ENCODE measurements around the gene TUBB4B.

TUBB4B gene

GRCh38 chr9:137247135-137247915 lies 6.2 kb downstream of the TUBB4B start:
- TF ChIP-seq Cebpa-rat (IDR thresholded peaks at IDR 0.05), result no peak
- Histone ChIP-seq H3K9me3 (replicated peaks in 1 of 11) (no peaks in the 10 kb centered on the region), H3K9ac (peak overlapping the region in 3 of 11 experiments; percentile 5 to 35 (median 23); a peak in 3 of 22 replicates), H3K4me1 (peaks cover 27 to 72% (median 54%) of the 10 kb centered on the region in 10 experiments), H3K27ac (no peak overlapping the region), H4K20me1 (peaks cover 21 to 48% (median 38%) of the 10 kb centered on the region in 11 experiments), H3K4me2 (peak overlapping the region in 2 of 11 experiments; percentile 36 to 97; a peak in 5 of 22 replicates), H3K36me3 (peaks cover 17 to 22% (median 19%) of the 10 kb centered on the region in 11 experiments), H3K27me3 (no peaks in the 10 kb centered on the region), H3K4me3 (no peak overlapping the region)

GRCh38 chr9:137247916-137248175 lies 6.8 kb downstream of the TUBB4B start:
- Histone ChIP-seq H3K9ac (peak overlapping the region in 2 of 11 experiments; percentile 23 to 35; a peak in 3 of 22 replicates), H3K27me3 (no peaks in the 10 kb centered on the region), H4K20me1 (peaks cover 16 to 42% (median 33%) of the 10 kb centered on the region in 11 experiments), H3K4me3 (no peak overlapping the region), H3K36me3 (peaks cover 11 to 17% (median 14%) of the 10 kb centered on the region in 11 experiments), H3K4me1 (peaks cover 23 to 71% (median 53%) of the 10 kb centered on the region in 10 experiments), H3K9me3 (replicated peaks in 1 of 11) (no peaks in the 10 kb centered on the region), H3K27ac (no peak overlapping the region), H3K4me2 (peak overlapping the region in 2 of 11 experiments; percentile 10 to 36; a peak in 4 of 22 replicates)
- TF ChIP-seq Cebpa-rat (IDR thresholded peaks at IDR 0.05), result no peak

GRCh38 chr9:137250329-137251193 lies 9.5 kb downstream of the TUBB4B start:
- Histone ChIP-seq H3K4me1 (peaks cover 15 to 64% (median 45%) of the 10 kb centered on the region in 10 experiments), H3K27me3 (no peaks in the 10 kb centered on the region), H4K20me1 (peaks cover 0 to 17% (median 6%) of the 10 kb centered on the region in 11 experiments; a peak in 13 of 22 replicates), H3K4me2 (peak overlapping the region in 7 of 11 experiments; percentile 12 to 51 (median 26); a peak in 10 of 22 replicates), H3K4me3 (no peak overlapping the region), H3K36me3 (no peaks in the 10 kb centered on the region), H3K9ac (peak overlapping the region in 6 of 11 experiments; percentile 10 to 60 (median 42); a peak in 9 of 22 replicates), H3K27ac (no peak overlapping the region), H3K9me3 (replicated peaks in 1 of 11) (no peaks in the 10 kb centered on the region)
- TF ChIP-seq Cebpa-rat (IDR thresholded peaks at IDR 0.05), result no peak

- Histone ChIP-seq H3K36me3 (peaks cover 0 to 3% (median under 1%) of the 10 kb centered on the region in 11 experiments; a peak in 6 of 22 replicates), H3K4me3 (no peak within 1 kb of the TSS), H3K9ac (peak within 1 kb of the TSS in 6 of 11 experiments; percentile 10 to 60 (median 42); a peak in 9 of 22 replicates), H4K20me1 (peaks cover 0 to 17% (median 9%) of the 10 kb centered on the region in 11 experiments; a peak in 19 of 22 replicates), H3K27ac (no peak within 1 kb of the TSS), H3K4me1 (peaks cover 18 to 62% (median 43%) of the 10 kb centered on the region in 10 experiments), H3K27me3 (no peaks in the 10 kb centered on the region), H3K4me2 (peak within 1 kb of the TSS in 7 of 11 experiments; percentile 12 to 51 (median 26); a peak in 10 of 22 replicates), H3K9me3 (replicated peaks in 1 of 11) (no peaks in the 10 kb centered on the region)
- TF ChIP-seq Cebpa-rat (IDR thresholded peaks at IDR 0.05), result no peak
Measured at GRCh38 chr9:137251194-137251461, 10.0 kb downstream of the TUBB4B start, which contains the start of gene STPG3. TSS of gene STPG3 (plus strand) at chr9:137251286. CDS start at chr9:137251287, 1 bp downstream.

GRCh38 chr9:137251490-137252268 lies 10.6 kb downstream of the TUBB4B start:
- no peak overlapping the region for H3K27ac ChIP-seq
- H3K4me3 ChIP-seq, result no peak overlapping the region
- no peaks in the 10 kb centered on the region for H3K27me3 ChIP-seq
- H3K9me3 ChIP-seq (replicated peaks in 1 of 11), result no peaks in the 10 kb centered on the region
- H3K36me3 ChIP-seq, result peaks cover 2 to 8% (median 6%) of the 10 kb centered on the region in 11 experiments; a peak in 18 of 22 replicates
- H3K9ac ChIP-seq, result no peak overlapping the region; a peak in 1 of 22 replicates
- no peak for TF ChIP-seq Cebpa-rat (IDR thresholded peaks at IDR 0.05)
- no peak overlapping the region for H3K4me2 ChIP-seq
- H3K4me1 ChIP-seq, result peaks cover 24 to 62% (median 45%) of the 10 kb centered on the region in 10 experiments
- H4K20me1 ChIP-seq, result peaks cover 4 to 19% (median 13%) of the 10 kb centered on the region in 11 experiments; a peak in 20 of 22 replicates

GRCh38 chr9:137252555-137253506 lies 11.7 kb downstream of the TUBB4B start:
- no peak overlapping the region for H3K27ac ChIP-seq
- H3K27me3 ChIP-seq, result no peaks in the 10 kb centered on the region
- H3K4me2 ChIP-seq, result peak overlapping the region; percentile 95 to 100 (median 99); a peak in 21 of 22 replicates
- TF ChIP-seq Cebpa-rat (IDR thresholded peaks at IDR 0.05), result no peak
- H3K36me3 ChIP-seq, result peaks cover 10 to 18% (median 14%) of the 10 kb centered on the region in 11 experiments; a peak in 19 of 22 replicates
- peak overlapping the region in 4 of 11 experiments; percentile 88 to 95 (median 94); a peak in 4 of 22 replicates for H3K9ac ChIP-seq
- H3K9me3 ChIP-seq (replicated peaks in 1 of 11), result no peaks in the 10 kb centered on the region
- peaks cover 33 to 62% (median 52%) of the 10 kb centered on the region in 10 experiments for H3K4me1 ChIP-seq
- H3K4me3 ChIP-seq, result no peak overlapping the region
- peaks cover 7 to 26% (median 19%) of the 10 kb centered on the region in 11 experiments; a peak in 20 of 22 replicates for H4K20me1 ChIP-seq

GRCh38 chr9:137253717-137254623 lies 12.9 kb downstream of the TUBB4B start:
- Histone ChIP-seq H3K36me3 (peaks cover 16 to 30% (median 25%) of the 10 kb centered on the region in 11 experiments), H3K27me3 (no peaks in the 10 kb centered on the region), H3K9ac (peak overlapping the region; percentile 83 to 97 (median 90)), H3K27ac (peak overlapping the region in 10 of 11 experiments; percentile 61 to 91 (median 84); a peak in 17 of 22 replicates), H3K4me1 (peaks cover 39 to 70% (median 57%) of the 10 kb centered on the region in 10 experiments), H3K4me2 (peak overlapping the region; percentile 95 to 100 (median 99)), H3K4me3 (peak overlapping the region; percentile 86 to 100 (median 97)), H3K9me3 (replicated peaks in 1 of 11) (no peaks in the 10 kb centered on the region), H4K20me1 (peaks cover 8 to 38% (median 19%) of the 10 kb centered on the region in 11 experiments; a peak in 20 of 22 replicates)
- TF ChIP-seq Cebpa-rat (IDR thresholded peaks at IDR 0.05), result no peak

All from BLaER1 treated with 17β-estradiol and CSF1 and Interleukin-3, amounts not matched to agents 10 nM and 100 nM (cell line).